WTC11 (cell line): Measurements from ENCODE around the gene PRND. TPM values are rescaled to one million over a fixed set of nuclear protein-coding genes. Genes with fewer than 3 reads are reported as not detected.
"Not testable (repeated sequence)": the region's sequence is repeated elsewhere in the genome, so short reads cannot be mapped to it uniquely, and the experiment has no call there.

Source experiments
- ATAC-seq: fragments of 200-7000 bp; cut with Tn5 transposase; 2 replicates; pipeline ENCODE4 v1.10.0; 2021; ENCODE audit warnings: mild to moderate bottlenecking, moderate library complexity
- CTCF ChIA-PET: fragments of 300-600 bp; sonication (Branson Sonifier 250); formaldehyde crosslinking; loops from one replicate; lab custom pipeline; 2021; ENCODE audit warnings: antibody characterized with exemption; lab: Charles Lee
- POLR2A ChIA-PET: fragments of 350-600 bp; sonication (Branson Sonifier 250); formaldehyde crosslinking; loops from one replicate; lab custom pipeline; 2021; ENCODE audit warnings: antibody characterized with exemption; lab: Charles Lee
- DNase-seq: peaks from one replicate; pipeline ENCODE4 v3.0.0; 2021; ENCODE audit warnings: low spot score
- H3K27ac Mint-ChIP-seq: 2 replicates; pipeline ENCODE4 v1.8.0; 2021; ENCODE audit warnings: mixed read lengths
- H3K27me3 Mint-ChIP-seq: 2 replicates; pipeline ENCODE4 v1.8.0; 2021; ENCODE audit warnings: low read depth, mild to moderate bottlenecking, moderate library complexity, mixed read lengths
- H3K36me3 Mint-ChIP-seq: 2 replicates; pipeline ENCODE4 v1.8.0; 2021; ENCODE audit warnings: mixed read lengths
- H3K4me1 Mint-ChIP-seq: 2 replicates; pipeline ENCODE4 v1.8.0; 2022; ENCODE audit warnings: mixed read lengths
- H3K4me3 Mint-ChIP-seq: 2 replicates; pipeline ENCODE4 v1.8.0; 2021; ENCODE audit warnings: mild to moderate bottlenecking, moderate library complexity, mixed read lengths
- H3K9me3 Mint-ChIP-seq: 2 replicates; pipeline ENCODE4 v1.8.0; 2021; ENCODE audit warnings: mixed read lengths
- CBFB ChIP-seq: sonication (generic); formaldehyde crosslinking; IDR thresholded peaks from 2 replicates; pipeline ENCODE4 v1.8.1; 2022; ENCODE audit warnings: mild to moderate bottlenecking, low read depth, missing genetic modification reagents
- CREM ChIP-seq: sonication (generic); formaldehyde crosslinking; IDR thresholded peaks from 2 replicates; pipeline ENCODE4 v1.8.1; 2022; ENCODE audit warnings: mild to moderate bottlenecking, missing genetic modification reagents, moderate library complexity
- GTF2I ChIP-seq: fragments of 250-450 bp; sonication (Bioruptor Pico); conservative IDR thresholded peaks from 2 replicates; pipeline ENCODE4 v1.4.0; 2021; ENCODE audit warnings: mild to moderate bottlenecking
- NFE2L1 ChIP-seq: sonication (generic); formaldehyde crosslinking; IDR thresholded peaks from 2 replicates; pipeline ENCODE4 v1.8.1; 2023; ENCODE audit warnings: missing genetic modification reagents
- OVOL2 ChIP-seq: fragments of 250-450 bp; sonication (Bioruptor Pico); IDR thresholded peaks from 2 replicates; pipeline ENCODE4 v1.9.0; 2021; ENCODE audit warnings: mild to moderate bottlenecking, borderline replicate concordance
- SMAD3 ChIP-seq: sonication (generic); formaldehyde crosslinking; IDR thresholded peaks from 2 replicates; pipeline ENCODE4 v1.8.0; 2022; ENCODE audit warnings: missing genetic modification reagents, mild to moderate bottlenecking, borderline replicate concordance
- ZNF671 ChIP-seq: fragments of 250-450 bp; sonication (Bioruptor Pico); IDR thresholded peaks from 2 replicates; pipeline ENCODE4 v1.8.0; 2021; ENCODE audit warnings: mild to moderate bottlenecking
- total RNA-seq: library from RNA; stranded (reverse); gene quantifications from 3 replicates; pipeline ENCODE4 v1.2.3, GENCODE V29; 2021
- TF ChIP-seq, protein P1 (sequence below): sonication (generic); formaldehyde crosslinking; IDR thresholded peaks from 2 replicates; pipeline ENCODE4 v1.8.0; 2022; ENCODE audit warnings: mild to moderate bottlenecking, missing genetic modification reagents
- TF ChIP-seq, protein P2 (sequence below): sonication (generic); formaldehyde crosslinking; conservative IDR thresholded peaks from 2 replicates; pipeline ENCODE4 v1.8.1; 2023; ENCODE audit warnings: mild to moderate bottlenecking, low read depth, missing genetic modification reagents, moderate library complexity
- TF ChIP-seq, protein P3 (sequence below): fragments of 250-450 bp; sonication (Bioruptor Pico); conservative IDR thresholded peaks from 2 replicates; pipeline ENCODE4 v1.9.0; 2021; ENCODE audit warnings: mild to moderate bottlenecking
- TF ChIP-seq, protein P4 (sequence below): fragments of 200-600 bp; IDR thresholded peaks from 2 replicates; pipeline ENCODE4 v1.8.0; 2022; ENCODE audit warnings: antibody characterized with exemption
- TF ChIP-seq, protein P5 (sequence below): sonication (generic); formaldehyde crosslinking; IDR thresholded peaks from 2 replicates; pipeline ENCODE4 v1.8.1; 2022; ENCODE audit warnings: mild to moderate bottlenecking, missing genetic modification reagents, moderate library complexity, borderline replicate concordance

PRND gene
- total RNA-seq, 1 experiment from 2014 or later = 0.04 TPM

DNA sequence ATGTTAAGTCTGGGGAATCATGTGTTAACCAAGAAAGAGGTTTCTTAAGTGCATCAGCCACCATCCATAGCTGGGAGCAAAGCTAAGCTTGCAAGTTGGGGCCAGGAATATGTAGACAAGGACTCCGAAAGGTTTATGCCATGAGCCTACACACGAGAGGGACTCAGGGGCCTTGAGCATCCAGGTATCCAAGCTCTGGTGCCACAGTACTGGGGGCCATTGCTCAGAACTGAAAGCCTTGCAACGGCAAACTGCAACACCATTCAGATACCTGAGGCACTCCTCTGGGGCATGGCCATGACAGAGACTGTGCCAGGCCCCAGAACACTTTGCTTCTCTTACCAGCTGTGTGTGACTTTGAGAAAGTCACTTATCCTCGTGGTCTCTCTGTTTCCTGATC, 27.6 kb downstream of the PRND start:
- peaks cover 15% of the 10 kb centered on the region for H3K36me3 Mint-ChIP-seq
- no peak for TF ChIP-seq SMAD3
- TF ChIP-seq, protein P1, sequence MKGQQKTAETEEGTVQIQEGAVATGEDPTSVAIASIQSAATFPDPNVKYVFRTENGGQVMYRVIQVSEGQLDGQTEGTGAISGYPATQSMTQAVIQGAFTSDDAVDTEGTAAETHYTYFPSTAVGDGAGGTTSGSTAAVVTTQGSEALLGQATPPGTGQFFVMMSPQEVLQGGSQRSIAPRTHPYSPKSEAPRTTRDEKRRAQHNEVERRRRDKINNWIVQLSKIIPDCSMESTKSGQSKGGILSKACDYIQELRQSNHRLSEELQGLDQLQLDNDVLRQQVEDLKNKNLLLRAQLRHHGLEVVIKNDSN (CRISPR knock-in tag) = no peak
- TF ChIP-seq, protein P2, sequence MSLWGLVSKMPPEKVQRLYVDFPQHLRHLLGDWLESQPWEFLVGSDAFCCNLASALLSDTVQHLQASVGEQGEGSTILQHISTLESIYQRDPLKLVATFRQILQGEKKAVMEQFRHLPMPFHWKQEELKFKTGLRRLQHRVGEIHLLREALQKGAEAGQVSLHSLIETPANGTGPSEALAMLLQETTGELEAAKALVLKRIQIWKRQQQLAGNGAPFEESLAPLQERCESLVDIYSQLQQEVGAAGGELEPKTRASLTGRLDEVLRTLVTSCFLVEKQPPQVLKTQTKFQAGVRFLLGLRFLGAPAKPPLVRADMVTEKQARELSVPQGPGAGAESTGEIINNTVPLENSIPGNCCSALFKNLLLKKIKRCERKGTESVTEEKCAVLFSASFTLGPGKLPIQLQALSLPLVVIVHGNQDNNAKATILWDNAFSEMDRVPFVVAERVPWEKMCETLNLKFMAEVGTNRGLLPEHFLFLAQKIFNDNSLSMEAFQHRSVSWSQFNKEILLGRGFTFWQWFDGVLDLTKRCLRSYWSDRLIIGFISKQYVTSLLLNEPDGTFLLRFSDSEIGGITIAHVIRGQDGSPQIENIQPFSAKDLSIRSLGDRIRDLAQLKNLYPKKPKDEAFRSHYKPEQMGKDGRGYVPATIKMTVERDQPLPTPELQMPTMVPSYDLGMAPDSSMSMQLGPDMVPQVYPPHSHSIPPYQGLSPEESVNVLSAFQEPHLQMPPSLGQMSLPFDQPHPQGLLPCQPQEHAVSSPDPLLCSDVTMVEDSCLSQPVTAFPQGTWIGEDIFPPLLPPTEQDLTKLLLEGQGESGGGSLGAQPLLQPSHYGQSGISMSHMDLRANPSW (CRISPR knock-in tag) = no peak
- no peak for TF ChIP-seq OVOL2 (CRISPR knock-in tag)
- TF ChIP-seq ZNF671 (CRISPR knock-in tag) = no peak
- TF ChIP-seq CREM (CRISPR knock-in tag) = no peak
- TF ChIP-seq CBFB (CRISPR knock-in tag) = no peak
- TF ChIP-seq, protein P3, sequence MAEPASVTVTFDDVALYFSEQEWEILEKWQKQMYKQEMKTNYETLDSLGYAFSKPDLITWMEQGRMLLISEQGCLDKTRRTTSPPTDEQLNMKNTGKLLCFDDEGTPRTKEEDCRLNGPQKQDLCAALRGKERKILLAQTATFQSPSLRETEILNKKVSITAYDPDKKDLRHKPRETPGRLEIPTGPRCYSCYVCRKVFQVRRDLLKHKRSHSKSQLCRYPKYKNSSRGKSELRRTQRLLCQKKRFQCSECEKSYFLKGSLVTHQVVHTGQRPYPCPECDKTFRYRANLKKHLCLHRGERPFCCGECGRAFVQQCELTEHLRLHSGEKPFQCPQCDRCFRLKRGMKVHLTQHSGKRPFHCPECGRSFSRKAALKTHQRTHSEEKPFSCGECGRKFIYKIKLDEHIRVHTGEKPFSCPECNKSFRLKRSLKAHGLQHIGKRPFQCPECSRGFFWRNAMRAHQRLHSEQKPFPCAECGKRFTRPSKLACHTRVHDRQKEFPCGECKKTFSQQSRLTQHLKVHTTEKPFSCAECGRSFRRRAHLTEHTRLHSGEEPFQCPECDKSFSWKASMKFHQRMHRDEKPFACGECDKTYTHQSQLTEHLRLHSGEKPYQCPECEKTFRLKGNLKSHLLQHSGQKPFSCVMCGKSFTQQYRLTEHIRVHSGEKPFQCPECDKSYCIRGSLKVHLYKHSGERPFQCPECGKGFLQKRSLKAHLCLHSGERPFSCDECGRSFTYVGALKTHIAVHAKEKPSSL (CRISPR knock-in tag) = no peak
- H3K27me3 Mint-ChIP-seq = peaks cover 18% of the 10 kb centered on the region
- H3K4me3 Mint-ChIP-seq = no peak overlapping the region
- ATAC-seq (no peak), DNase-seq (no peak)
- peaks cover 21% of the 10 kb centered on the region for H3K9me3 Mint-ChIP-seq
- peaks cover 18% of the 10 kb centered on the region for H3K4me1 Mint-ChIP-seq
- H3K27ac Mint-ChIP-seq = no peak overlapping the region
- CTCF ChIA-PET = interaction anchor here (0.9 to 1.6 kb wide), 6 partner anchors 9 to 136 kb away, joined by 3 to 20 read pairs (median 4); no protein-coding TSS in a partner anchor
- POLR2A ChIA-PET = interaction anchor here (0.9 kb wide), 1 partner anchor 10 kb away, joined by 3 read pairs; no protein-coding TSS in a partner anchor

DNA sequence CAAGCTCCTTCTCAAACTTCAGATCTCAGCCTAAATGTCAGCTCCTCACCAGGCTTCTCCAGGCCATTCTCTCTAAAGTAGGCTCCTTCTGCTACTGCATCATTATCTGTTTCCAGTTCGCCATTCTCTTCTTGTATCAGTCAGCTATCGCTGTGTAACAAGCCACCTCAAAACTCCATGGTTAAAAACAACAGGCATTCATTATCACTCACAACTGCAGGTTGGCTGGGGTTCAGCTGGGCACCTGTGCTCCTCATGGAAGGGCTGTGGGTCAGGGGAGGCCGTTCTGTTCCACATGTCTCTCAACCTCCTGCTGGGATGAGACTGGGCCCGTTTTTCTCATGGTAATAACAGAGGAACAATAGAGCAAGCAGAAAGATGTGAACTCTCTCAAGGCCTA, 28.7 kb downstream of the PRND start:
- peaks cover 18% of the 10 kb centered on the region for H3K4me1 Mint-ChIP-seq

DNA sequence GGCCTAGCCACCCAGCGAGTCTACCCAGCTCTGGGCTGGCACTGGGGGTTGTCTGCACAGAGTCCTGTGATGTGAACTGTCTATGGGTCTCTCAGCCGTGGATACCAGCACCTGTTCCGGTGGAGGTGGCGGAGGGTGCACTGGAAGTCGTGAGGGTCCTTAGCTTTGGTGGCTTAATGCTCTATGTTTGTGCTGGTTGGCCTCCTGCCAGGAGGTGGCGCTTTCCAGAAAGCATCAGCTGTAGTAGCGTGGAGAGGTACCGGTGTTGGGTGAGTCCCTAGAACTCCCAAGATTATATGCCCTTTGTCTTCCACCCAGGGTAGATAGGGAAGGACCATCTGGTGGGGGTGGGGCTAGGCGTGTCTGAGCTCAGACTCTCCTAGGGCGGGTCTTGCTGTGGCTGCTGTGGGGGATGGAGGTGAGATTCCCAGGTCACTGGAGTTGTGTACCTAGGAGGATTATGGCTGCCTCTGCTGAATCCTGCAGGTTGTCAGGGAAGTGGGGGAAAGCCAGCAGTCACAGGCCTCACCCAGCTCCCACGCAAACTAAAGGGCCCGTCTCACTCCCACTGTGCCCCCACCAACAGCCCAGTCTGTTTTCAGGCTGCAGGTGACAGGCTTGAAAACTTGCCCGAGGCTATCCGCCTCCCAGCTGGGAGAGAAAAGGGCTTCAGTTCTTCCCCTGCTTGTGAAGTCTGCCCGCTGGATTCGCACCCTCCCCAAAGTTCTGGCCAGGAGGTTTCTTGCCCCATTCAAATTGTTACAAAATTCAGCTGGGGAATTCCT, 37.6 kb downstream of the PRND start:
- ChIA-PET POLR2A (interaction anchor here (0.8 kb wide), 2 partner anchors 208 to 342 kb away, joined by 3 to 4 read pairs; no protein-coding TSS in a partner anchor), CTCF (interaction anchor here (0.7 to 2.5 kb wide), 19 partner anchors 20 to 451 kb away, joined by 3 to 10 read pairs (median 3); partner anchors contain the start of gene SLC23A2)
- not testable (repeated sequence) for H3K4me3 Mint-ChIP-seq, H3K9me3 Mint-ChIP-seq, H3K27ac Mint-ChIP-seq, H3K4me1 Mint-ChIP-seq, H3K36me3 Mint-ChIP-seq
- TF ChIP-seq, protein P4, sequence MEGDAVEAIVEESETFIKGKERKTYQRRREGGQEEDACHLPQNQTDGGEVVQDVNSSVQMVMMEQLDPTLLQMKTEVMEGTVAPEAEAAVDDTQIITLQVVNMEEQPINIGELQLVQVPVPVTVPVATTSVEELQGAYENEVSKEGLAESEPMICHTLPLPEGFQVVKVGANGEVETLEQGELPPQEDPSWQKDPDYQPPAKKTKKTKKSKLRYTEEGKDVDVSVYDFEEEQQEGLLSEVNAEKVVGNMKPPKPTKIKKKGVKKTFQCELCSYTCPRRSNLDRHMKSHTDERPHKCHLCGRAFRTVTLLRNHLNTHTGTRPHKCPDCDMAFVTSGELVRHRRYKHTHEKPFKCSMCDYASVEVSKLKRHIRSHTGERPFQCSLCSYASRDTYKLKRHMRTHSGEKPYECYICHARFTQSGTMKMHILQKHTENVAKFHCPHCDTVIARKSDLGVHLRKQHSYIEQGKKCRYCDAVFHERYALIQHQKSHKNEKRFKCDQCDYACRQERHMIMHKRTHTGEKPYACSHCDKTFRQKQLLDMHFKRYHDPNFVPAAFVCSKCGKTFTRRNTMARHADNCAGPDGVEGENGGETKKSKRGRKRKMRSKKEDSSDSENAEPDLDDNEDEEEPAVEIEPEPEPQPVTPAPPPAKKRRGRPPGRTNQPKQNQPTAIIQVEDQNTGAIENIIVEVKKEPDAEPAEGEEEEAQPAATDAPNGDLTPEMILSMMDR = peak; percentile 36; the same call in 1 of the 2 replicates
- TF ChIP-seq NFE2L1 (CRISPR knock-in tag) = peak; percentile 41; the same call in 1 of the 2 replicates
- peak; percentile 61 for ATAC-seq
- peaks cover 41% of the 10 kb centered on the region for H3K27me3 Mint-ChIP-seq
- peak; percentile 78 for DNase-seq

More for the DNA sequence above, 28.7 kb downstream of the PRND start:
- H3K36me3 Mint-ChIP-seq = peaks cover 15% of the 10 kb centered on the region
- peaks cover 21% of the 10 kb centered on the region for H3K9me3 Mint-ChIP-seq
- CTCF ChIA-PET = interaction anchor here (1.6 kb wide), 1 partner anchor 12 kb away, joined by 3 read pairs; no protein-coding TSS in a partner anchor
- DNase-seq (no peak), ATAC-seq (no peak)
- no peak overlapping the region for H3K4me3 Mint-ChIP-seq
- TF ChIP-seq GTF2I (CRISPR knock-in tag) = 0 out of 2 replicates have a peak, but pooled peaks have one; percentile 26
- TF ChIP-seq, protein P5, sequence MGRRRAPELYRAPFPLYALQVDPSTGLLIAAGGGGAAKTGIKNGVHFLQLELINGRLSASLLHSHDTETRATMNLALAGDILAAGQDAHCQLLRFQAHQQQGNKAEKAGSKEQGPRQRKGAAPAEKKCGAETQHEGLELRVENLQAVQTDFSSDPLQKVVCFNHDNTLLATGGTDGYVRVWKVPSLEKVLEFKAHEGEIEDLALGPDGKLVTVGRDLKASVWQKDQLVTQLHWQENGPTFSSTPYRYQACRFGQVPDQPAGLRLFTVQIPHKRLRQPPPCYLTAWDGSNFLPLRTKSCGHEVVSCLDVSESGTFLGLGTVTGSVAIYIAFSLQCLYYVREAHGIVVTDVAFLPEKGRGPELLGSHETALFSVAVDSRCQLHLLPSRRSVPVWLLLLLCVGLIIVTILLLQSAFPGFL (CRISPR knock-in tag) = no peak
- no peak overlapping the region for H3K27ac Mint-ChIP-seq
- peaks cover 28% of the 10 kb centered on the region for H3K27me3 Mint-ChIP-seq
- POLR2A ChIA-PET = no interaction called here
